ENCODE results near the gene STS. TPM values are rescaled to one million over a fixed set of nuclear protein-coding genes. Genes with fewer than 3 reads are reported as not detected.

The STS gene
- total and polyA plus RNA-seq, 2 experiments from 2014 or later, result 0.44 to 1.7 TPM

DNA sequence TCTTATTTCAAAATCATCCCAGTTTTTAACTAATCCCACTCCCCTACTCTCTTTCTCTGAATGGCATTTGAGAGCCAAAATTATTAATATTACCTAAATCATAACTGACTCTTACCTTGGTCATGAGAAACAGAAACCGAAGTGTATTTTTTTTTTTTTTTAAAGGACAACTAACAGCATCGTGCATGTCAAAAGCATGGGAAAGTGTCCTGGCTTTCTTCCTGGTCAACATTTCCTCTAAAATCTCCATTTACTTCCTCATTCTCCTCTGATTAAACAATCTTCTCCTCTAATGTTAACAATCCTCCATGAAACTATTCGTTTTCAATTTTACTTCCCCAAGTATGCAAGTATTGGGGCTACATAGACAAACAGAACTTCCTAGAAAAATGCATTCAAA, 2.1 kb upstream of the STS start:
- no peaks in the 10 kb centered on the region for H3K4me1 ChIP-seq (ENCODE audit: insufficient read depth)
- no peak overlapping the region for H3K27ac ChIP-seq (ENCODE audit: low read depth)
- H4K20me1 ChIP-seq (replicated peaks; ENCODE audit: insufficient read depth), result no peaks in the 10 kb centered on the region
- DNase-seq (ENCODE audit: low spot score) (no peak), ATAC-seq (no peak)
- Mint-ChIP-seq H3K27ac (no peak overlapping the region; the same call in 1 of the 2 replicates), H3K27me3 (ENCODE audit: insufficient read depth, low read depth, poor library complexity) (peaks cover 6% of the 10 kb centered on the region), H3K4me3 (no peak overlapping the region), H3K36me3 (ENCODE audit: low read depth) (no peaks in the 10 kb centered on the region; the same call in 2 of the 3 replicates), H3K4me1 (peaks cover 5% of the 10 kb centered on the region), H3K9me3 (no peaks in the 10 kb centered on the region)
- H3F3A ChIP-seq (replicated peaks; ENCODE audit: low read depth), result no peaks in the 10 kb centered on the region
- no peaks in the 10 kb centered on the region for H3K27me3 ChIP-seq (ENCODE audit: insufficient read depth)
- no peaks in the 10 kb centered on the region for H3K36me3 ChIP-seq (ENCODE audit: insufficient read depth)
- no peak for TF ChIP-seq ZNF331 (CRISPR knock-in tag; IDR thresholded peaks at IDR 0.05; ENCODE audit: low read depth)
- TF ChIP-seq, protein P1, sequence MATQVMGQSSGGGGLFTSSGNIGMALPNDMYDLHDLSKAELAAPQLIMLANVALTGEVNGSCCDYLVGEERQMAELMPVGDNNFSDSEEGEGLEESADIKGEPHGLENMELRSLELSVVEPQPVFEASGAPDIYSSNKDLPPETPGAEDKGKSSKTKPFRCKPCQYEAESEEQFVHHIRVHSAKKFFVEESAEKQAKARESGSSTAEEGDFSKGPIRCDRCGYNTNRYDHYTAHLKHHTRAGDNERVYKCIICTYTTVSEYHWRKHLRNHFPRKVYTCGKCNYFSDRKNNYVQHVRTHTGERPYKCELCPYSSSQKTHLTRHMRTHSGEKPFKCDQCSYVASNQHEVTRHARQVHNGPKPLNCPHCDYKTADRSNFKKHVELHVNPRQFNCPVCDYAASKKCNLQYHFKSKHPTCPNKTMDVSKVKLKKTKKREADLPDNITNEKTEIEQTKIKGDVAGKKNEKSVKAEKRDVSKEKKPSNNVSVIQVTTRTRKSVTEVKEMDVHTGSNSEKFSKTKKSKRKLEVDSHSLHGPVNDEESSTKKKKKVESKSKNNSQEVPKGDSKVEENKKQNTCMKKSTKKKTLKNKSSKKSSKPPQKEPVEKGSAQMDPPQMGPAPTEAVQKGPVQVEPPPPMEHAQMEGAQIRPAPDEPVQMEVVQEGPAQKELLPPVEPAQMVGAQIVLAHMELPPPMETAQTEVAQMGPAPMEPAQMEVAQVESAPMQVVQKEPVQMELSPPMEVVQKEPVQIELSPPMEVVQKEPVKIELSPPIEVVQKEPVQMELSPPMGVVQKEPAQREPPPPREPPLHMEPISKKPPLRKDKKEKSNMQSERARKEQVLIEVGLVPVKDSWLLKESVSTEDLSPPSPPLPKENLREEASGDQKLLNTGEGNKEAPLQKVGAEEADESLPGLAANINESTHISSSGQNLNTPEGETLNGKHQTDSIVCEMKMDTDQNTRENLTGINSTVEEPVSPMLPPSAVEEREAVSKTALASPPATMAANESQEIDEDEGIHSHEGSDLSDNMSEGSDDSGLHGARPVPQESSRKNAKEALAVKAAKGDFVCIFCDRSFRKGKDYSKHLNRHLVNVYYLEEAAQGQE (IDR thresholded peaks at IDR 0.05; ENCODE audit: unreplicated experiment), result no peak
- no peak for TF ChIP-seq STAT1 (IDR thresholded peaks at IDR 0.05; ENCODE audit: unreplicated experiment)
- no peak for TF ChIP-seq ZNF114 (CRISPR knock-in tag; IDR thresholded peaks at IDR 0.05)
- TF ChIP-seq NANOG (IDR thresholded peaks at IDR 0.05; ENCODE audit: borderline replicate concordance), result no peak
- no peak for TF ChIP-seq JUNB (IDR thresholded peaks at IDR 0.05; ENCODE audit: unreplicated experiment)
- no peak for TF ChIP-seq POLR2AphosphoS5 (IDR thresholded peaks at IDR 0.05; ENCODE audit: low read depth)
- TF ChIP-seq, protein P2, sequence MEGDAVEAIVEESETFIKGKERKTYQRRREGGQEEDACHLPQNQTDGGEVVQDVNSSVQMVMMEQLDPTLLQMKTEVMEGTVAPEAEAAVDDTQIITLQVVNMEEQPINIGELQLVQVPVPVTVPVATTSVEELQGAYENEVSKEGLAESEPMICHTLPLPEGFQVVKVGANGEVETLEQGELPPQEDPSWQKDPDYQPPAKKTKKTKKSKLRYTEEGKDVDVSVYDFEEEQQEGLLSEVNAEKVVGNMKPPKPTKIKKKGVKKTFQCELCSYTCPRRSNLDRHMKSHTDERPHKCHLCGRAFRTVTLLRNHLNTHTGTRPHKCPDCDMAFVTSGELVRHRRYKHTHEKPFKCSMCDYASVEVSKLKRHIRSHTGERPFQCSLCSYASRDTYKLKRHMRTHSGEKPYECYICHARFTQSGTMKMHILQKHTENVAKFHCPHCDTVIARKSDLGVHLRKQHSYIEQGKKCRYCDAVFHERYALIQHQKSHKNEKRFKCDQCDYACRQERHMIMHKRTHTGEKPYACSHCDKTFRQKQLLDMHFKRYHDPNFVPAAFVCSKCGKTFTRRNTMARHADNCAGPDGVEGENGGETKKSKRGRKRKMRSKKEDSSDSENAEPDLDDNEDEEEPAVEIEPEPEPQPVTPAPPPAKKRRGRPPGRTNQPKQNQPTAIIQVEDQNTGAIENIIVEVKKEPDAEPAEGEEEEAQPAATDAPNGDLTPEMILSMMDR (conservative IDR thresholded peaks at IDR 0.05; ENCODE audit: low read depth in 2 of 2), result no peak
- TF ChIP-seq EZH2phosphoT487 (IDR thresholded peaks at IDR 0.05; ENCODE audit: unreplicated experiment), result no peak
- no peak for TF ChIP-seq EZH2 (IDR thresholded peaks at IDR 0.05; ENCODE audit: low read depth, unreplicated experiment)
- TF ChIP-seq CREB1 (CRISPR knock-in tag; IDR thresholded peaks at IDR 0.05; ENCODE audit: low read depth), result no peak
- TF ChIP-seq, protein P3, sequence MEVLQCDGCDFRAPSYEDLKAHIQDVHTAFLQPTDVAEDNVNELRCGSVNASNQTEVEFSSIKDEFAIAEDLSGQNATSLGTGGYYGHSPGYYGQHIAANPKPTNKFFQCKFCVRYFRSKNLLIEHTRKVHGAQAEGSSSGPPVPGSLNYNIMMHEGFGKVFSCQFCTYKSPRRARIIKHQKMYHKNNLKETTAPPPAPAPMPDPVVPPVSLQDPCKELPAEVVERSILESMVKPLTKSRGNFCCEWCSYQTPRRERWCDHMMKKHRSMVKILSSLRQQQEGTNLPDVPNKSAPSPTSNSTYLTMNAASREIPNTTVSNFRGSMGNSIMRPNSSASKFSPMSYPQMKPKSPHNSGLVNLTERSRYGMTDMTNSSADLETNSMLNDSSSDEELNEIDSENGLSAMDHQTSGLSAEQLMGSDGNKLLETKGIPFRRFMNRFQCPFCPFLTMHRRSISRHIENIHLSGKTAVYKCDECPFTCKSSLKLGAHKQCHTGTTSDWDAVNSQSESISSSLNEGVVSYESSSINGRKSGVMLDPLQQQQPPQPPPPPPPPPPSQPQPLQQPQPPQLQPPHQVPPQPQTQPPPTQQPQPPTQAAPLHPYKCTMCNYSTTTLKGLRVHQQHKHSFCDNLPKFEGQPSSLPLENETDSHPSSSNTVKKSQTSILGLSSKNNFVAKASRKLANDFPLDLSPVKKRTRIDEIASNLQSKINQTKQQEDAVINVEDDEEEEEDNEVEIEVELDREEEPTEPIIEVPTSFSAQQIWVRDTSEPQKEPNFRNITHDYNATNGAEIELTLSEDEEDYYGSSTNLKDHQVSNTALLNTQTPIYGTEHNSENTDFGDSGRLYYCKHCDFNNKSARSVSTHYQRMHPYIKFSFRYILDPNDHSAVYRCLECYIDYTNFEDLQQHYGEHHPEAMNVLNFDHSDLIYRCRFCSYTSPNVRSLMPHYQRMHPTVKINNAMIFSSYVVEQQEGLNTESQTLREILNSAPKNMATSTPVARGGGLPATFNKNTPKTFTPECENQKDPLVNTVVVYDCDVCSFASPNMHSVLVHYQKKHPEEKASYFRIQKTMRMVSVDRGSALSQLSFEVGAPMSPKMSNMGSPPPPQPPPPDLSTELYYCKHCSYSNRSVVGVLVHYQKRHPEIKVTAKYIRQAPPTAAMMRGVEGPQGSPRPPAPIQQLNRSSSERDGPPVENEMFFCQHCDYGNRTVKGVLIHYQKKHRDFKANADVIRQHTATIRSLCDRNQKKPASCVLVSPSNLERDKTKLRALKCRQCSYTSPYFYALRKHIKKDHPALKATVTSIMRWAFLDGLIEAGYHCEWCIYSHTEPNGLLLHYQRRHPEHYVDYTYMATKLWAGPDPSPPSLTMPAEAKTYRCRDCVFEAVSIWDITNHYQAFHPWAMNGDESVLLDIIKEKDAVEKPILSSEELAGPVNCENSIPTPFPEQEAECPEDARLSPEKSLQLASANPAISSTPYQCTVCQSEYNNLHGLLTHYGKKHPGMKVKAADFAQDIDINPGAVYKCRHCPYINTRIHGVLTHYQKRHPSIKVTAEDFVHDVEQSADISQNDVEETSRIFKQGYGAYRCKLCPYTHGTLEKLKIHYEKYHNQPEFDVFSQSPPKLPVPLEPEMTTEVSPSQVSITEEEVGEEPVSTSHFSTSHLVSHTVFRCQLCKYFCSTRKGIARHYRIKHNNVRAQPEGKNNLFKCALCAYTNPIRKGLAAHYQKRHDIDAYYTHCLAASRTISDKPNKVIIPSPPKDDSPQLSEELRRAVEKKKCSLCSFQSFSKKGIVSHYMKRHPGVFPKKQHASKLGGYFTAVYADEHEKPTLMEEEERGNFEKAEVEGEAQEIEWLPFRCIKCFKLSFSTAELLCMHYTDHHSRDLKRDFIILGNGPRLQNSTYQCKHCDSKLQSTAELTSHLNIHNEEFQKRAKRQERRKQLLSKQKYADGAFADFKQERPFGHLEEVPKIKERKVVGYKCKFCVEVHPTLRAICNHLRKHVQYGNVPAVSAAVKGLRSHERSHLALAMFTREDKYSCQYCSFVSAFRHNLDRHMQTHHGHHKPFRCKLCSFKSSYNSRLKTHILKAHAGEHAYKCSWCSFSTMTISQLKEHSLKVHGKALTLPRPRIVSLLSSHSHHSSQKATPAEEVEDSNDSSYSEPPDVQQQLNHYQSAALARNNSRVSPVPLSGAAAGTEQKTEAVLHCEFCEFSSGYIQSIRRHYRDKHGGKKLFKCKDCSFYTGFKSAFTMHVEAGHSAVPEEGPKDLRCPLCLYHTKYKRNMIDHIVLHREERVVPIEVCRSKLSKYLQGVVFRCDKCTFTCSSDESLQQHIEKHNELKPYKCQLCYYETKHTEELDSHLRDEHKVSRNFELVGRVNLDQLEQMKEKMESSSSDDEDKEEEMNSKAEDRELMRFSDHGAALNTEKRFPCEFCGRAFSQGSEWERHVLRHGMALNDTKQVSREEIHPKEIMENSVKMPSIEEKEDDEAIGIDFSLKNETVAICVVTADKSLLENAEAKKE (CRISPR knock-in tag; IDR thresholded peaks at IDR 0.05), result no peak
- TF ChIP-seq, protein P4, sequence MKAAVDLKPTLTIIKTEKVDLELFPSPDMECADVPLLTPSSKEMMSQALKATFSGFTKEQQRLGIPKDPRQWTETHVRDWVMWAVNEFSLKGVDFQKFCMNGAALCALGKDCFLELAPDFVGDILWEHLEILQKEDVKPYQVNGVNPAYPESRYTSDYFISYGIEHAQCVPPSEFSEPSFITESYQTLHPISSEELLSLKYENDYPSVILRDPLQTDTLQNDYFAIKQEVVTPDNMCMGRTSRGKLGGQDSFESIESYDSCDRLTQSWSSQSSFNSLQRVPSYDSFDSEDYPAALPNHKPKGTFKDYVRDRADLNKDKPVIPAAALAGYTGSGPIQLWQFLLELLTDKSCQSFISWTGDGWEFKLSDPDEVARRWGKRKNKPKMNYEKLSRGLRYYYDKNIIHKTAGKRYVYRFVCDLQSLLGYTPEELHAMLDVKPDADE (IDR thresholded peaks at IDR 0.05), result no peak
- H3K79me2 ChIP-seq (replicated peaks; ENCODE audit: insufficient read depth), result peaks cover 23% of the 10 kb centered on the region
- H3K4me3 ChIP-seq, result no peak overlapping the region
- H3K9me2 ChIP-seq (ENCODE audit: insufficient read depth), result no peaks in the 10 kb centered on the region
- no peak overlapping the region for H3K4me2 ChIP-seq
- no peak overlapping the region for H2AFZ ChIP-seq

Data from GM23338 (cell line).